Glutamatergic neuron (in vitro differentiated cells): ENCODE measurements around the gene TMCO5A. TPM values are rescaled to one million over a fixed set of nuclear protein-coding genes. Genes with fewer than 3 reads are reported as not detected.

ENCODE experiments used
- DNase-seq: peaks from one replicate; pipeline ENCODE4 v3.0.0; 2022
- H3K27ac Mint-ChIP-seq: one replicate; pipeline ENCODE4 v1.8.0; 2020; ENCODE audit warnings: mild to moderate bottlenecking, mixed read lengths, inconsistent platforms; ENCODE audit not compliant: unreplicated experiment
- H3K27me3 Mint-ChIP-seq: one replicate; pipeline ENCODE4 v1.8.0; 2020; ENCODE audit warnings: mild to moderate bottlenecking, moderate library complexity, mixed read lengths, inconsistent platforms; ENCODE audit not compliant: unreplicated experiment
- H3K36me3 Mint-ChIP-seq: one replicate; pipeline ENCODE4 v1.8.0; 2020; ENCODE audit warnings: mild to moderate bottlenecking, mixed read lengths, inconsistent platforms; ENCODE audit not compliant: unreplicated experiment
- H3K4me1 Mint-ChIP-seq: one replicate; pipeline ENCODE4 v1.8.0; 2020; ENCODE audit warnings: mild to moderate bottlenecking, low read depth, mixed read lengths, inconsistent platforms; ENCODE audit not compliant: unreplicated experiment
- H3K4me3 Mint-ChIP-seq: one replicate; pipeline ENCODE4 v1.8.0; 2020; ENCODE audit warnings: mild to moderate bottlenecking, mixed read lengths, inconsistent platforms; ENCODE audit not compliant: unreplicated experiment
- H3K9me3 Mint-ChIP-seq: one replicate; pipeline ENCODE4 v1.8.0; 2020; ENCODE audit warnings: mild to moderate bottlenecking, moderate library complexity, mixed read lengths, inconsistent platforms; ENCODE audit not compliant: unreplicated experiment
- CTCF ChIP-seq: fragments of 200-600 bp; sonication (generic); IDR thresholded peaks from one replicate; pipeline ENCODE4 v1.5.0; 2021; ENCODE audit not compliant: partially characterized antibody, unreplicated experiment
- total RNA-seq: library from RNA; stranded (reverse); fragmentation: NEBNext Ultra II Directional; extraction: Animal tissue kit (Norgen Biotek cat#: 25700); gene quantifications from one replicate; pipeline ENCODE4 v1.2.1, GENCODE V29; 2021; ENCODE audit not compliant: unreplicated experiment

The TMCO5A gene
- total RNA-seq, 1 donor from 2014 or later, result not detected

- TF ChIP-seq CTCF, result no peak
- DNase-seq, result no peak
- Mint-ChIP-seq H3K4me3 (no peak overlapping the region), H3K27me3 (no peaks in the 10 kb centered on the region), H3K27ac (no peak overlapping the region), H3K36me3 (no peaks in the 10 kb centered on the region), H3K4me1 (no peaks in the 10 kb centered on the region), H3K9me3 (no peaks in the 10 kb centered on the region)
Measured at GRCh38 chr15:37898362-37898761, 36.1 kb upstream of the TMCO5A start.

DNA sequence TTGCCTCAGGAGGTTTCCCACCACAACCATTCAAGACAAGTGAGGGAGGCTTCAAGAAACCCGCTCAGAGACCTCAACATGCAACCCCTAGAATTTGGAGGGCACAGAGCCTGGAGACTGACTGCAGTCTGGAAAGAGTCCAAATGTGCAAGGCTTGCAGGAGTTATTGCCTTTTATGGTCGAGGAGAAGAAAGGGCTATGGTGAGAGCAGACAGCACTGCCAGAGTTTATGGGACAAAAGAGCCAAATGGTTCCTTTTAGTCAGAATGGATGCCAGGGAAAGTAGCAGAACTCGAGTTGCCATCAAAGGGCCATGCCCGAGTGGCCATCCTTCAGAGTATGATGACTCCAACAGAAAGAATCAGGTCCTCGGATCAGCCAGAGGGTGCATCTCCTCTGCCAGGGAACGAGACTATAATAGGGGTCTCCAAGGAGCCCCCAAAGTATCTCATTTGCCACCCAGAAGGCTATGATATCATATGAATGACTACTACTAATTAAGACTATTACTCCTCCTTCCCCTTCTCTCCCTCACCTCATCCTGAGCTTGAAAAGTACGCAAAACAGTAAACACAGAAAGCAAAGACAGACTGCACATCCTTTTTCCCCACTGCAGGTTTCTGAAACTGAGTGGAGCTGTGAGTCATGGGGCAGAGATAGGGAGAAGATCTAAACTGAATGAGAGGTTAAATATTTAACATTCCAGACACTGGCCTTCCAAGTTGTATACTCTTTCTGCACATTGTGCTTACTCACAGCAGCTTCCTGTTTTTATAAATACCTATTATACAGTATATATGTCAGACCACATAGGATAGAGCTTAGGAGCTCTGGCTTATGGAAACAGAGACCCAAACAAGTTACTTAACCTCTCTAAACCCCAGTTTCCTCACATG, 33.9 kb upstream of the TMCO5A start:
- Mint-ChIP-seq H3K4me1 (no peaks in the 10 kb centered on the region), H3K4me3 (no peak overlapping the region), H3K27me3 (no peaks in the 10 kb centered on the region), H3K36me3 (no peaks in the 10 kb centered on the region), H3K27ac (no peak overlapping the region), H3K9me3 (no peaks in the 10 kb centered on the region)
- no peak for TF ChIP-seq CTCF
- DNase-seq, result no peak

GRCh38 chr15:37902126-37902525, 32.3 kb upstream of the TMCO5A start:
- H3K4me3 Mint-ChIP-seq, result no peak overlapping the region
- DNase-seq, result no peak
- H3K27me3 Mint-ChIP-seq, result no peaks in the 10 kb centered on the region
- H3K27ac Mint-ChIP-seq, result no peak overlapping the region
- H3K9me3 Mint-ChIP-seq, result no peaks in the 10 kb centered on the region
- TF ChIP-seq CTCF, result no peak
- H3K36me3 Mint-ChIP-seq, result no peaks in the 10 kb centered on the region
- no peaks in the 10 kb centered on the region for H3K4me1 Mint-ChIP-seq

DNA sequence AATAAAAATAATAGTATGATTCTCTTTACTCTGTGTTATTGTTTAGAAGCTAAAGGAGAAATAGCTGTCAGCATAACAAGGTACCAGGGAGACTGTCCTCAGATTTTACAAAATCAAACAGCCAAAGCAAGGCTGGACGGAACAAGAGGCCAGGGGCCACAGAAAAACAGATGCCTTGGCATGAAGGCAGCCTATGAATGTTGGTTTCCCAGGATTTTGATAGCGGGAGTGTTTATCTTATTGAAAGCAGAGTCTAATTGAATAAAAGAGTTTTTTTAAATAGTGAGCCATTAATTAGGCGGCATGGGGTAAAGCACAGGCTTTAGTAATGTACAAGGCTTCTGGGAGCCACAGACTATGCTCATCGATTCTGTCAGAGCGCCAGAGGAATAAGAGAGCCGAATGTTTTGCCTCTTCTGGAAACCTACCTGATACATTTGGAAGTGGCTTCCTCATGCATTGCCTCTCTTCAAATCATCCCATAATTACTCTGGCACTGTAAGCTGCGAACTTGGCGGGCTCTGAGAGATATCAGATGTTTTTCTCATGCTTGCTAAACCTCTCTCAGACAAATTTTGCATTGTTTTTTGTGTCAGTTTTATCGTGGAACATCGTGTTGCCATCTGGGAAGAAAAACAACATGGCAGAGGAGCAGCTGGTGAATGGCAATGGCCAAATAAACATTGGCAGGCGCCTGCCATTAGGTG, 30.4 kb upstream of the TMCO5A start:
- H3K36me3 Mint-ChIP-seq, result no peaks in the 10 kb centered on the region
- H3K4me1 Mint-ChIP-seq, result no peaks in the 10 kb centered on the region
- no peaks in the 10 kb centered on the region for H3K27me3 Mint-ChIP-seq
- no peak for DNase-seq
- H3K27ac Mint-ChIP-seq, result no peak overlapping the region
- no peak overlapping the region for H3K4me3 Mint-ChIP-seq
- no peaks in the 10 kb centered on the region for H3K9me3 Mint-ChIP-seq
- no peak for TF ChIP-seq CTCF

DNA sequence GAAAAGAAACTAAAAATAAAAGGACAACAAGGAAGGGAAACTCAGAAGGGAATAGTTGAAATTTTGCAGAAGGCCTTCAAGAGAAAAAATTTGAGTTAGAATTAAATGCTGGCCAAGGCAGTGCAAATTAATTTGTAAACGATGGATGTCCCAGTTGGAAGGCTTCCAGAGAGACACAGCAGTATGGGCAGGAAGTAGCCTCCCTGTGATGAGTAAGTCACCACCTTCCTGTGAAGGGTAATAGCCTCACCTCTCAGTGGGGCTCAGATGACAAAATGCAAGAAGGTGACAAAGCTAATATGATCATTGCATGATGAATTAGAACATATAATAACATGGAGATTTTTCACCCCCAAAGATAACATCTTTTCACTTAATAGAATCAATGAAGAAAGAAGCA, 27.3 kb upstream of the TMCO5A start:
- DNase-seq, result no peak
- Mint-ChIP-seq H3K4me3 (no peak overlapping the region), H3K27me3 (no peaks in the 10 kb centered on the region), H3K9me3 (no peaks in the 10 kb centered on the region), H3K36me3 (no peaks in the 10 kb centered on the region), H3K4me1 (no peaks in the 10 kb centered on the region), H3K27ac (no peak overlapping the region)
- no peak for TF ChIP-seq CTCF
